ENCODE measurements around the gene LVRN.

Gene LVRN

DNA sequence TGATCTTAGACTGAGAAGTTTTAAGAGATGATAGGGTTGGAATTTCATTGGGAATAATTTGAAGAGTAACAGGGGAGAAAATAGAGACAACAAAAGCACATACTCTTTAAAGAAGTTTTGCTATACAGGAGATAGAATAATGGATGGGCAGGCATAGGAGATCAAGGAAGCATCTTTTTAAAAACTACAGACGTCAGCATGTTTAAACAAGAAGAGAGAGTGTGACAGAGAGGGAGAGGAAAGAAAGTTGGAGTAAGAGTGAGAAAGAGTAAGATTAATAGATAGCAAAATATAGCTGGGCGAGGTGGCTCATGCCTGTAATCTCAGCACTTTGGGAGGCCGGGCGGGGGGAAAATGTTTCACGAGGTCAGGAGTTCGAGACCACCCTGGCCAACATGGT, 5.3 kb upstream of the LVRN start:
- DNase-seq, result no peak

DNA sequence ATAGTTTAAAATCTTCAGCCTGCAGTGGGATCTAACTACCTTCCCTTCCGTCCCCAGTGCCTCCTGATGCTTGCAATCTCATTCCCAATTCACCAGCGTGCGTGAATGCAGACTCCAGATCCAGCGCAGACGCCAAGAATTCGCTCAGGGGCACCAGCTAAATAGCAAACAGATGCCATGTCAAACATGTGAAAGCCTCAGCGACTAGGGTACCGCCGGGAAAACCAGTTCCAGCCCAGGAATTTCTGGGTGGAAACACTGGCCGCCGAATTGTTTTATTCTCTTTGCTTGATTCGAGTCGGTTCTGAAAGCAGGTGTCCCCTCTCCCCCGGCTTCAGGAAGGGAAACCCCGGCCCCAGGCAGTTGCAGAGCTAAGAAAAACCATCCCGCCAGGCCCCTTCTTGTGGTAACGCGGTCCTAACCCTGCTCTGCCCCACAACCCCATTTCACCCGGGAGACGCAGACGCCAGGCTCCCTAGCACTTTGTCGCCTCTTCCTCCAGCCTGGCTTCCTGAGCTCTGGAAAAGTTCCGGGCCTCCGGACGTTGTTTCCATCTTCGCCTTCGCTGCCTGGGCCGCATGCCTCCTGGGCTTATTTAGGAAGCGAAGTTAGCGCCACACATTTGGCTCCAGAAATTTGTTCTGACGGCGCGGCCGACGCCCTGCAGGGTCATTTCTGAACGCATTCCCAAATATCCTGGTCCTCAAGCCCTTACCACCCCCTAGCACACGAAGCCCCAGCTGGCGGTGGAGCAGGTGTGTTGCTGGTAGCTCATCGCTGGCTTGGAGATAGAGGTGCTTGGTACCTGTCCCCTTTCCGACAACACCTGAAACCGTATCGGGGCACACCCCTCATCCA, 665 bp upstream of the LVRN start:
- DNase-seq, result no peak

DNA sequence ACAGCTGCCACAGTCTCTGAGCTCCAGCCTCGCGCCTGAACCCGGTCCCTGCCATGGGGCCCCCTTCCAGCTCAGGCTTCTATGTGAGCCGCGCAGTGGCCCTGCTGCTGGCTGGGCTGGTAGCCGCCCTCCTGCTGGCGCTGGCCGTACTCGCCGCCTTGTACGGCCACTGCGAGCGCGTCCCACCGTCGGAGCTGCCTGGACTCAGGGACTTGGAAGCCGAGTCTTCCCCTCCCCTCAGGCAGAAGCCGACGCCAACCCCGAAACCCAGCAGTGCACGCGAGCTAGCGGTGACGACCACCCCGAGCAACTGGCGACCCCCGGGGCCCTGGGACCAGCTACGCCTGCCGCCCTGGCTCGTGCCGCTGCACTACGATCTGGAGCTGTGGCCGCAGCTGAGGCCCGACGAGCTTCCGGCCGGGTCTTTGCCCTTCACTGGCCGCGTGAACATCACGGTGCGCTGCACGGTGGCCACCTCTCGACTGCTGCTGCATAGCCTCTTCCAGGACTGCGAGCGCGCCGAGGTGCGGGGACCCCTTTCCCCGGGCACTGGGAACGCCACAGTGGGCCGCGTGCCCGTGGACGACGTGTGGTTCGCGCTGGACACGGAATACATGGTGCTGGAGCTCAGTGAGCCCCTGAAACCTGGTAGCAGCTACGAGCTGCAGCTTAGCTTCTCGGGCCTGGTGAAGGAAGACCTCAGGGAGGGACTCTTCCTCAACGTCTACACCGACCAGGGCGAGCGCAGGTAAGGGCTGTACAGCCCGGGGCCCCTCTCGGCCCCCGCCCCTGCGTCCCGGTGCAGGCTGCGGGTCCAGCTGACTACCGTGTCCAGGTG, 509 bp downstream of the LVRN start:
- DNase-seq, result no peak

DNA sequence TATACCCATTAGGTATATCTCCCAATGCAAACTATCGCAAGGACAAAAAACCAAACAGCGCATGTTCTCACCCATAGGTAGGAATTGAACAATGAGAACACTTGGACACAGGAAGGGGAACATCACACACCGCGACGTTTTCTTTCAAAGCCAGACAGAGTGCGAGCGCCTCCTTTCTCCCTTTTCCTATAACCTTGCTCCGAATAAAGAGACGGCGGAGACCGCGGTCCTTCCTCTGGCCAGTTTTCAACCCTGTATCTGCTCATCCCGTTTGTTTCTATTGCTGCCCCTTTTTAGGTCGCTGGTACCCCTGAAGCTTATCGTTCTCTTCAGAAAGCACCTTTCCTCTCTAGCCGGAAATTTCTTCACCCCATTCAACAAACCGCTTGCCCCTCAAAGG, 1.3 kb downstream of the LVRN start:
- DNase-seq, result no peak

DNA sequence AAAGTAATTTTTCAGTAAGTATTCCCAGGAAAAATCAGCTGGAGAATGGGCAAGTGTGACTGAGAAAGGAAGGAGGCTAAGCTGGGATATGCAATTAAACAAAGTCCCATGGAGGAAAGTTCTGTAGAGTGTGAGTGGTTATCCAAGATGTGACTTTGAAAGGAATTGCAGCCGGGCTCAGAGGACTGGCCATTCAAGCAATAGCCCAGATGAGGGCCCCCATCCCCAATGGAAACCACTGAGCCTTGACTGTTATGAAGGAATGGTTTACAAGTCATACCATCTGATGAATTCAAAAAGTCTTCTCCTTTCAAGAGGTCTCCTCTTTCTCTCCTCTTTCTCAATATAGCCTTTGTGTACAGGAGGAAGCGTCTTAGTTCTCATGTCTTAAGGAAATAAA, 6.5 kb downstream of the LVRN start:
- no peak for DNase-seq

DNA sequence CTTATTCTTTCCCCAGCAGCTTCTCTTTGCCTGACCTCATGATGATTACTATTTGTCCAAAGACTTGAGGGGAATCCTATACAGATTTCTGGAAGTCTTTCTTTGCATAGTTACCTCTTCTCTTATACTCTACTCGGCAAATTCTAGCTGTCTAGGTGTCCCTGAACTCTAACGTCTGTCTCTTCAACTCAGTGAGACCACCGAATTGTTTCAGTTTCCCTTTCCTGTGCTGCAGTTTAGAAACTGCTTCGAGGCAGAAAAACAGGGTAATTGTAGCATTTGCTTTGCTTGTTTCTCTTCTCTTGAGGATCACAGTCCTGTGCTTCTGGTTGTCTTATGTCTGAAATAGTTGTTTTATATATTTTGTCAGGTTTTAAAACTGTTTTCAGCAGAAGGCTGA, 14.8 kb downstream of the LVRN start:
- DNase-seq, result no peak

DNA sequence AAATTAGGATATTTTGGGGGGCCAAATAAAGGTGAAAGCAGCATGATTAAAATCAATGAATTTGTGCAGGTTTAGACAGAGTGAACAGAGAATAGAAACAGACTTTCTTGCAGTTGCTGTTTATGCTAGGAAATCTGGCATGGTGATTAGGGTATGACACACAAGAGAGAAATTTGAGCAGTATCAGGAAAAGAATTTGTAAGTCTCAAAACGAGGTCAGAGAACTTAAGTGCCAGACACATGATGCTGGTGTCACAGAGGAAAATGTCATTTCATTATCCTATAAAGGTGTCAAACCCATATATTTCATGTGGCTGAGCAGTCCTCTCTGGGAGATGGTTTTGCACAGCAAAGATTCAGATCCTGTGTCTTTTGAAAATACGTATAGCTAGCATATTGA, 15.7 kb downstream of the LVRN start:
- DNase-seq, result no peak

DNA sequence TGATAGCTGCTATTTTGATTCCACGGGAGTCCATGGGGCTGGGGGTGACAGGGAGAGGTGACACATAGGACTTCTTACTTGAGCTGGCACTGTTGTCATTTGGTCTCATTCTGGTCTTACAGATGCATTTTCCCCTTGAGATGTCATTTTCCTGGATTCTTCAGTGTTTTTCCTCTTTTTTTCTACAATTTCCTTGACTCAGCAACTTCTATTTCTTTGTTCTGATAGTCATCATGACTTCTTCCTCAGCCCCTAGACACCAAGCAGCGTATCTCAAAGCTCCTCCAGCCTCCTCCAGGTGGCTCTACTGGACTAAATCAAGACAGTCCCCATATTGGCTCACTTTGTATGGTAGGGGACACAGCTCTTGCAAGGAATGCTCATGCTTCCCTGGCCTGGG, 16.5 kb downstream of the LVRN start:
- no peak for DNase-seq

DNA sequence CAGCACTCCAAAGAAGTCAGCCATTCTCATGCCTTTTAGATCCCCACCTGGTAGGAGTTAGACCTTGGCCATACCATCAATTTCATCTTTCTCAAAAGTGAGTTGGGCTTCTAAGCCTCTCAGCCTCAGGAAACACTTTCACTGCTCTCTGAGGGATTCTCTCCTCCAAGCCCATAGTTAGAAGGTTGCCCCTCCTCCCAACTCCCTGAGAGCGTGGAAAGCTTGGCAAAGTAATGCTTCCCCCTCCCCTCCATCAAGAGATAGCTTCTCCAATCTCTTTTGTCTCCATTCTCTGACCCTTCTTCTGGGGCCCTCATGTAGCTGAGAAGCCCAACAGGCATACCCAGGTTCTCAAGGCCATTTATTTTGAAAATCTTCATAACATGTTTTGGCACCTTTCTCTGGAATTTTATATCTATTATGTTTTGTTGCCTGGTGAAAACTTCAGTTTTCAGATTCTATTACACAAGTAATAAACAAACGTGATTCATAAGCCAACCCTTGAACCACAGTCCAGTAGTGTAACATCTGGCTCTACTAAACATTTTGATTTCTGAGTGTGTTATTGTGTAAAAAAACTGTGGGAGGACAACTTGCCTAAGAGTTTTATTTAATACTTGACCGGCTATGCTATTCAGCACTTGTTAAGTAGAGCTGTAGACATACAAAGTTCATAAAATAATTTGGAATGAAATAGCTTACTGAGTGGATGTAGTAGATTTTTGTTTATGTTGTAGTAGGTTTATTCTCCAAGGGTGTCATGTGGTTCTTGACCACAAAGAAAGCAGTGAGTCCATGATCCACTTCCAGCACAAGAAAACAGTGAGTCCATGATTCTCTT, 17.1 kb downstream of the LVRN start:
- DNase-seq, result no peak

DNA sequence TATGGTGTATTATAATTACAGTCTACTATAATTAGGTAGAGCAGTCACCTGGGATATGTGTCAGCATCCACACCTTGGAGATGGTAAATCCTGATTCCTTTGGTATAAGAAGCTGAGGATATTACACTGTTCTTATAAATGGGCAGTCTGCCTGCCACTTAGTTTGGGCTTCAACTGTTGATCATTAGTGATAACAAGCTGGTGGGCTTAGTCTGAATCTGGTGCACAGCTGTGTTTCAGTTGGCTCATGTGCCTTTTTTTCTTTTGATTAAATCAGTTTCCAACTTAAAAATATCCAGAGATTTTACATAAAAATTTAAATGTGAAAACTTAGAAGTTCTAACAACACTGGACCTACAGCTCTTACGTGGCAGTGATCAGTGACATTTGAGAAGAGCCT, 21.2 kb downstream of the LVRN start:
- no peak for DNase-seq

DNA sequence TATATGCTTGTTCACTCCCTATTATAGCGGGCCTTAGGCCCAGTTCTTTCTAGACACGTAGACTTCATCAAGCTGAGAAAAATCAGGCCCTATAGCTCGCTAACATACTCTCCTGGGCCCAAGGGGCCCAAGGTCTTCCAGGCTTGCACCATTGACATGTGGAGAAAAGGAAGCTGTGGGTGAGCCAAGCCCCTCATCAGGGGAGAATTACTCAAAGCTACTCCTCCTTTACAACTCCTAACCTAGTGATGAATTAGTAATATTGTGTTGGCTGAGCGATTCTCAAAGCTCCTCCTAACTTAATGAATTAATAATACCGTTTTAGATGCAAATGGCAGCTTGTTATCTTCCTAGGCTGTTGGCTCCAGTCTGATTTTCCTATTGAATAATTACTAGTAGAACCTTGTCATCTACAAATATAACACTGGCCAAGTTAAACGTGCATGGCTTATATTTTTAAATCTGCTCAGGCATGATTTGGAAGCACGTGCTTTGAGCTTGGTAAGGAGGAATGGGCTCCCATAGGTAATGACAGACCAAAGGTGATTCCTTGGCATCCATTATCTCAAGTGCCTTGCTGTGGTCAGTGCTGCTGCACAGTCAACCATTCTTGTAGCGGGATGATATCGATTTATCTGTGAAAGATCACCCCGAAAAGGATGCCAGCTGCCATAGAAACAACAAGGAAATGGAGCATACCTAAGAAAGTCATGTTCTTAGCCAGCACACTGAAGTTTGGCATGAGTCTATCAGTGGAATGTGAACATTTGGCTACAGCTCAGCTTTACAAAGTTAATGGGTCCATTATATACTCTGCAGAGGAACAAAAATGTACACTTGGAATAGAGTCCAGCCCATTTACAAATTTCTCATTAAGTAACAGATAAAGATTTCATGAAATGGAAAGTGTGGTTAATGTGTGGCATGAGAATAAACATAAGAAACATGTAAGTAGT, 23.8 kb downstream of the LVRN start:
- DNase-seq, result no peak

DNA sequence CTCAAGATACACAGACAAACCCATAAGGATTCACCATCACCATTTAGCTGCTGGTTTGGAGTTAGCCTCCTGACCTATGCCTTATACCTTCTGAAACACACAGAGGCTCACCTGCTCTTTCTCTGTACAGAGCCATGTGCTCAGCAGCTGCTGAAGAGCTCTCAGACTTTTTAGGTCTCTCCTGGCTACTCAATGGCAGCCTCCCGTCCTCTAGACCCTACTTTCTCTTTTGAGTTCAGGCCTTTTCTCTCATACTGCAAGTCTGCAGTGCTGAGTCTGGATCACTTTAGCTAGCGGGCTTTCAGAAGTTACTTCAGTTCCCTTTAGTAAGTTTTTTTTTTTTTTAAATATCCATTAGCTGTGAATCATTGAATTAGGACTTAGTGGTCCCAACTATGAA, 25.7 kb downstream of the LVRN start:
- DNase-seq, result no peak

DNA sequence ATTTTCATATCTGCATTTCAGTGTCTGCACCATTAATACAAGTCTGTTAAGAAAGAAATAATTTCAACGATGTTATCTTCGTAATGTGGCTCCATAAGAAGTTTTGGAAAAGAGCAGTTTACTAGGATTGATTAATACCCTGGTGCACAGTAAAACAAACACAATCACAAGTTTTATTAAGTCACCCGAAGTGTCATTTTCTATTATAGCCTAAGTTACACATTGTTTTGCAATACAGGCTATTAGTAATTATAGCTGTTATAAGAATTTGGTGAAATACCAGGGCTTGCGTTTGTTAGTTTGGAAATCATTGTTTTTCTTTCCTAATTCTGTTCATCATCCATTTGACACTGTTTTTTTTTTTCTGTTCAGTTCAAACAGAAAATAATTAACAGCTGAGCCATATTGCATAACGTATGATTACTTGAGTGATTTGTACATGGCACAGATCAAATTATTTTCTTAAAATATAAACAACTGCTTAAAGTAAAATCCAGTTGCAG, 30.6 kb downstream of the LVRN start:
- no peak for DNase-seq

DNA sequence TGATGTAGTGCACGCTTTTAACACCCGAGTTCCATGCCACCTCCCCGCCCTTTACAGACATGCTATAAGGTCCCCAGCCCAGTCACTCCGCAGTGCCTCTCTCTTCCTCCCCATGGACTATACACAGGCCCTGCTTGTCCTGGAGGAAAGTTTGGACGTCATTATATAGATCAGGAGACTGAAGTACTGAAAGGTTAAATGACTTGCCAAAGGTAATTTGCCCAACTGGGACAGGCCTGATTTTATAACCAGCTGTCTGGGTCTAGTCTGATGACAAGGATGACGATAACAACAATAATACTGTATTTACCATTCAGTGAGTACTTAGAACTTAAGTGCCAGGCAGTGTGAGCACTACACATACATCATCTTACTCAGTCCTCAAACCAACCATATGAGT, 33.1 kb downstream of the LVRN start:
- no peak for DNase-seq

DNA sequence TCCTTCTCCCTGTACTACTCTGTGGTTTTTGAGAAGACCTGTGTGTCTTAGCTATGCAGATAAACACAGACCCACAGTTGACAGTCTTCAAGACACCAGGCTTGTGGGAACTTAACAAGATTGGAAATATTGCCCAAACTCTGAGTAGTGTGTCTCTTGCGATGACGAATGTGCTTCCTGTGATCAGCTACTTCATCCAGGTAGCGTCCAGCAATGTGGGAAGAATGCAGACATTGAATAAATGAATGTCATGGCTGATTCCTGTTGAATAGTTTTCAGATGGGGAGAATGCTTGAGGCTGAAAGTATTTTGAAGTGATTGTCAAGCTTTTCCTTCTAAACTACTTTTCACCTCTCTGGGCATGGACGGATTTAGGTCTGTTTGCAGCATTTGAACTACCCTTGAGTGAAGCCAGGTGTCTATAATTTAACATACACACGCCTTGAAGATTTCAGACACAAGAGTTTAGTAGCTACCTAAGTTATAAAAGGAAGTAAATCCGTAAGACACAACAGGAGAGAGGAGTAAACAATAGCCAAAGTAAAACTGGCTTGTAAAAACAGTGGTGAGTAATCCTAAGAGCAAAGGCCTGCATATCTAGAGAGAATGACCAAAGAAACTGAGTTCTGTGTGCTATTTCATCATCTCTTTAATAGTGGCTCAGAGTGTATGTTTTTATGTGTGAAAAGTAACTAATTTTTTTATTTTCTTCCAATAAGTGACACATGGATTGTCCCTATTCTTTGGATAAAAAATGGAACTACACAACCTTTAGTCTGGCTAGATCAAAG, 40.0 kb downstream of the LVRN start:
- no peak for DNase-seq

DNA sequence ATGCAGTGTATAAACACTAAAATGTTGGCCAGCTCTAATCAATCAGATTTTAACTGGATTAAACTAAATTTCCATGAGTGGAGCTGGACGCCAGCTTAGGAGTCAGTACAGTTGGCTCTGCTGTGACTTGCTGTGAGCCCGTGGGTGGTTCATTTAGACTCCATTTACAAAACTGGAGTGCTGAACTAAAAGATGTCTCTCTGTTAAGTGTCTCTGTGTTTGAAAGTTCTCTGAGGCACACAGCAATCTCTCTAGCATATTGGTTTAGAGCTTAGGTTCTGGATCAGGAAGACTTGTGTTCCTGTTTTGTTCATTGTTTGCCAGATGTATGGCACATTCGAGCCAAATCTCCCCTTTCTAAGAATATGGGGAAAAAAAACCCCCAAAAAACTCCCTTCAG, 42.0 kb downstream of the LVRN start:
- DNase-seq, result no peak

DNA sequence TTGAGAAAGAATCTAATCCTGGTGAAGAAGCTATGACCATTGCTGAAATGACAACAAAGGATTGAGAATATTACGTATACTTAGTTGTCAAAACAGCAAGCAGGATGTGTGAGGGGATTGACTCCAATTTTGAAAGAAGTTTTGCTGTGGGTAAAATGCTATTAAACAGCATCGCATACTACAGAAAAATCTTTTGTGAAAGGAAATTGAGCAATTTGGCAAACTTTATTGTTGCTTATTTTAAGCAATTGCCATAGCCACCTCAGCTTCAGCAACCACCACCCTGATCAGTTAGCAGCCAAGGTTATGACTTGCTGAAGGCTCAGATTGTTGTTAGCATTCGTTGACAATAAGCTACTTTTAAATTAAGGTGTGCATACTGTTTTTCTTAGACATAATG, 47.5 kb downstream of the LVRN start:
- DNase-seq, result no peak

DNA sequence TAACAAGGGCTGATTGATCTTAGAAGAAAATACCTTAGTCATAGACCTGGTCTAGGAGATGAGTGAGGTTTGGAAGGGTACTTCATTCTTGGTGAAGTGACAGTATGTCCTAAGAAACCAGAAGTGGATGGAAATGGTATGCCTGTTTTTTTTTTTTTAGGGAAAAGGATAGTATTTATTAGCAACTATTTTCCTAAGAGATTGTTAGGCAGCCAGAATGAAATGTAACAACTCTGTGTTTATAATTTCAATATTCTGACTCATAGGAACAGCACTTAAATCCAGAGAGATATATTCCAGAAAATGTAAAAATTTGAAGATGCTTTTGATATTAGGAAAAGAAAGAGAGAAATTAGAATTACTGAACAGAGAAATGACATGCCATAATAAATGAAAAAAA, 48.8 kb downstream of the LVRN start:
- DNase-seq, result no peak

DNA sequence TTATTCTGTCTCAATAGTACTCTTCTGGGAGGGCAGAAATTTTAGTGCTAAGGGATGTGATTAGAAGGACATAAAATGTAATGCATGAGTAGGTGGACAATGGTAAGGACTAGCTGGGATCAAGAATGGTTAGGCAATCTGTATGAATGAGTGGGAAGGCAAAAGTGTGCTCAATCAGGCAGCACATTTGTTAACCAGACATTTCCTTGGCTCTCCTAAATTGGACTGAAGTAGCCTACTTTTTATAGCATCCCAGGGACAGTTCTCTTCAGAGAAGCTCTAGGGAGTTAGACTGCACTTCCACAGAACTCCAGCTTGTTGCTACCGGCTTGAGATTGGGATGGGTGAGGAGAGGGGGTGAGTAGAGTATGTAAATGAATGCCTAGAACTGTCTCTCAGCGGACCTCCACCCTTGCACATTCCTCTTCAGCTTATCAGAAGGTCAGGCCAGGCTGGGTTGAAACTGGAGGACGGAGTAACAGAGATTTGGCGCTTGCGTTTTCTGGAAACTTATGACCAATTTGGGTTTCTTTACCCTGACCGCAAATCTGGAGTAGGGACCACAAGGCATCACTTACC, 51.0 kb downstream of the LVRN start:
- DNase-seq, result no peak

DNA sequence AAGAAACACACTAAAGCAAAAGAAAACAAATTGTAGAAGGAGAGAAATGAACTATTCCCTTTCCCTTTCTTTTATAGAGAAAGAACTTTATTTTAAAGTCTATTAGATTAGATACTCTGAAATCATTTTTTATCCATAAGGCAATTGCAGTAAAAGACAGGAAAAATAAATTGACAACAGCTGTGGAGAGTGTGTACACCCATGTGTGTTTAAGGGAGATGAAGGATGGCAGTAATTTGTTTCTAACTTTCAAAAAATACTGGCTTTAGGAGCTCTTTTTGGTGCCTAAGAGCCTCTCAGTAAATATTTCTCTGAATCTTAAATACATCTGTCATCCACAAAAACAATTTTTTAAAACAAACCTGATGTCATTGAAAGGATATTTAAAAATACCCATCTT, 51.7 kb downstream of the LVRN start:
- DNase-seq, result no peak

DNA sequence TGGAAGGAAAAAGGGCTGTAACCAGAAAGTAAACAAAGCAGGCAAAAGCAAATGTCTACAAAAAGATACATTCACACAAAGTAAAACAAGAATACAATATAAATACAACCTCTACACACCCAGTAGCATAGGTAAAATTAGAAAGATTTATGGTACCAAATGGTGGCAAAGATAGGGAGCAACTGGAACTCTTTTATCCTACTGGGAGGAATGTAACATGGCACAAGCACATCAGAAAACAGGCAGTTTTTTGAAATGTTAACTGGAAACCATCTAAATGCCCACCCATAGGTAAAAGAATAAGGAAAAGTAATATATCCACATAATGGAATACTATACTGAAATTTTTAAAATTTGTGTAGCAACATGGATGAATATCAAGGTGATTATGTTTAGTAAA, 61.3 kb downstream of the LVRN start:
- DNase-seq, result no peak
